Hypothalamus (tissue), 51 donors: Measurements from ENCODE around the gene PDE8A.

ENCODE experiments used
- DNase-seq, 51 donors: peaks; one replicate each; lab custom pipeline; 2025; lab: John Stamatoyannopoulos, UW

The PDE8A gene

GRCh38 chr15:84956199-84956598 lies 25.5 kb upstream of the PDE8A start:
- DNase-seq, result no peak

- DNase-seq, result no peak
These were observed 21.1 kb upstream of the PDE8A start for GRCh38 chr15:84960391-84961113.

GRCh38 chr15:84961114-84961452 lies 20.6 kb upstream of the PDE8A start:
- no peak for DNase-seq

GRCh38 chr15:84961707-84962106 lies 19.9 kb upstream of the PDE8A start:
- DNase-seq, result no peak

- no peak for DNase-seq
These were observed 18.7 kb upstream of the PDE8A start for GRCh38 chr15:84962955-84963354.

- no peak for DNase-seq
These were observed 14.3 kb upstream of the PDE8A start for GRCh38 chr15:84967380-84967779.

- DNase-seq, result no peak
These were observed 13.4 kb upstream of the PDE8A start for GRCh38 chr15:84968301-84968700.

GRCh38 chr15:84969257-84969656 lies 12.4 kb upstream of the PDE8A start:
- DNase-seq, result peak in 22 of 51 donors; percentile 13 to 70 (median 38)

GRCh38 chr15:84970843-84971242 lies 10.8 kb upstream of the PDE8A start:
- DNase-seq, result no peak

GRCh38 chr15:84973492-84974460 lies 7.9 kb upstream of the PDE8A start:
- no peak for DNase-seq

- DNase-seq, result no peak
These were observed 5.7 kb upstream of the PDE8A start for GRCh38 chr15:84975871-84976351.

- DNase-seq, result no peak
These were observed 4.8 kb upstream of the PDE8A start for GRCh38 chr15:84976746-84977345.

GRCh38 chr15:84979651-84980050 lies 2.0 kb upstream of the PDE8A start:
- DNase-seq, result peak in 1 of 51 donors; percentile 12

- DNase-seq, result peak; percentile 51 to 97 (median 85)
These were observed 1.2 kb upstream of the PDE8A start for GRCh38 chr15:84980196-84981053.

GRCh38 chr15:84981054-84981710 lies 474 bp upstream of the PDE8A start:
- DNase-seq, result peak; percentile 57 to 97 (median 90)

- peak in 28 of 51 donors; percentile 8 to 65 (median 28) for DNase-seq
These were observed 755 bp downstream of the PDE8A start for GRCh38 chr15:84982301-84982920.

GRCh38 chr15:84983294-84983693 lies 1.6 kb downstream of the PDE8A start:
- DNase-seq, result no peak

- DNase-seq, result peak in 2 of 51 donors; percentile 21 to 22
These were observed 2.1 kb downstream of the PDE8A start for GRCh38 chr15:84983711-84984110.

GRCh38 chr15:84985158-84985557 lies 3.5 kb downstream of the PDE8A start:
- no peak for DNase-seq
